ENCODE data around the gene RPN2.

- TF ChIP-seq POLR2AphosphoS5 (IDR thresholded peaks at IDR 0.05; ENCODE audit: low read depth, low read length) (no peak), POLR2A (IDR thresholded peaks at IDR 0.05; ENCODE audit: low read depth, low read length) (no peak), TAF1 (IDR thresholded peaks at IDR 0.05; ENCODE audit: borderline replicate concordance, low read depth, low read length) (no peak)
These were observed 54.6 kb downstream of the RPN2 start for GRCh38 chr20:37233548-37234253.
